Hypothalamus (tissue), 51 donors: ENCODE measurements around the gene DMRTC2.

Source experiments
- DNase-seq, 51 donors: peaks; one replicate each; lab custom pipeline; 2025; lab: John Stamatoyannopoulos, UW

The DMRTC2 gene

DNA sequence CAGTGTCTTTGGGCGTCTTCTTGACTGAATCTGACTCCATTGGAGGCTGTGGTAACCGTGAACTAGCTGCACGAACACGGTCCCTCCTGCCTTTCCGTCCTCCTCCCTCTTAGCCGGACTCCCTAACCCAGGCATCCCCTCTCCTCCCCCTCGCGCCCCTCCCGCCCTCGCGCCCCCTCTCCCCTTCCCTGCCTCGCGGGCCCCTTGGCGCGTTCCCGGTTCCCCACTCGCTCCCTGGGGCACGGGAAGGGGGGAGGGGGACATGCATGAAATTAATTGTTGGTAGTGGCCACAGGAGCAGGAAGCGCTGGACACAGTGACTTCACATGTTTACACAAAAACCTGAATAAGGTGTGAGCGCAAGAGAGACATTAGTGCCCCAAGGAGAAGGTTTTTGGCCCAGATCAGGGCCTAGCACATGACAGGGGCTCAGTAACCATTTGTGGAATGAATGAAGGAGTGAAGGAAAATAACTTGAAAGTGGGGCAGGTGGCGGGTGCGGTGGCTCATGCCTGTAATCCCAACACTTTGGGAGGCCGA is 279 bp downstream of the DMRTC2 start:
- DNase-seq, result no peak

DNA sequence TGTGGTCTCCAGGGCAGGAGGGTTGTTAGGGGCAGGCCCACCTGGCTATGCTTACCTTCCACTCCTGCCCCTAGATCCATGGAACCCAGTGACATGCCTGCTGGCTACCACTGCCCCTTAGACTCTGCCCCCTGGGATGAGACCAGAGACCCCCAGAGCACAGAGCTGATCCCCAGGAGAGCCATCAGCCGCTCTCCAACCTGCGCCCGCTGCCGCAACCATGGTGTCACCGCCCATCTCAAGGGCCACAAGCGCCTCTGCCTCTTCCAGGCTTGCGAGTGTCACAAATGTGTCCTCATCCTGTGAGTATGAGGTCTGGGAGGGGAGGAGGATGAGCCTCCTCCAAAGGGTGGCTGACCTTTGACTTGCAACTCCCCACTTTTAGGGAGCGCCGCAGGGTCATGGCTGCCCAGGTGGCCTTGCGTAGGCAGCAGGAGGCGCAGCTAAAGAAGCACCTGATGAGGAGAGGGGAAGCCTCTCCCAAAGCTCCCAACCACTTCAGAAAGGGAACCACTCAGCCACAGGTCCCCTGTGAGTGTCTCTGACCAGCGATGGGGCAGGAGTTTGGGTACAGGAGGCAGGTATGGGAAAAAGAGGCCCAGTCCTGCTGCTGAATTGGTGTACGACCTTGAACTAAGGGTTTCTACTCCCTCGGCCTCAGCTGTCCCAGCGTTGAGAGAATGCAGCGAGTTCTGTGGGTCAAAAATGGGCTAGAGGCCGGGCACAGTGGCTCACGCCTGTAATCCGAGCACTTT is 2.7 kb downstream of the DMRTC2 start:
- no peak for DNase-seq

DNA sequence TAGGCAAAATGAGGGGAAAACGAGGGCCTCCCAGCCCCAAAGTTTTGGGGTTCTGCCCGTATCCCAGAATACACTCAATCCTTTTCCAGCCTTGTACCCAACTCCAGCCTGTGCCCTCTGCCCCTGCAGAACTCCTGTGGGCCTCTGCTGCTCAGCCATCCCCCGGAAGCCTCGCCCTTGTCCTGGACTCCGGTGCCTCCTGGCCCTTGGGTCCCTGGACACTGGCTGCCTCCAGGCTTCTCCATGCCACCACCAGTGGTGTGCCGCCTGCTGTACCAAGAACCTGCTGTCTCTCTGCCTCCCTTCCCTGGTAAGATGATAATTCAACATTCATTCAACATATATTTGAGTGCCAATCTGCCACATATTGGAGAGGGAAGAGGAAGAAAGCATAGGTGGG is 3.8 kb downstream of the DMRTC2 start:
- DNase-seq, result no peak

DNA sequence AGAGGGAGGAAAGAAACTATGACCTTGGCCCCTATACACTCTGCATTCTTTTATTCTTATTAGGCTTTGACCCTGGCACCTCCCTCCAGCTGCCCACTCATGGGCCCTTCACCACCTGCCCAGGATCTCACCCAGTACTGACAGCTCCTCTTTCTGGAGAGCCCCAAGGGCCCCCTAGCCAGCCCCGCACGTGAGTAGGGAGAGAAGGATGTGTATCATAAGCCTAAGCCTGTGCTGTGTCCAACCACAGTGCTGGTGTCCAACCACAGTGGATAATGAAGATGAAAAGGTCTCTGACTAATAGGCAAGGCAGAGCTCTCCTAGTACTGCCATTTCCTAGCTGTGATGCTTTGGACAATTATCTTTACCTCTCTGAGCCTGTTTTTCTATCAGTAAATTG is 4.2 kb downstream of the DMRTC2 start:
- DNase-seq, result no peak

- no peak for DNase-seq
These were observed 5.5 kb downstream of the DMRTC2 start for GRCh38 chr19:41850381-41850780.

DNA sequence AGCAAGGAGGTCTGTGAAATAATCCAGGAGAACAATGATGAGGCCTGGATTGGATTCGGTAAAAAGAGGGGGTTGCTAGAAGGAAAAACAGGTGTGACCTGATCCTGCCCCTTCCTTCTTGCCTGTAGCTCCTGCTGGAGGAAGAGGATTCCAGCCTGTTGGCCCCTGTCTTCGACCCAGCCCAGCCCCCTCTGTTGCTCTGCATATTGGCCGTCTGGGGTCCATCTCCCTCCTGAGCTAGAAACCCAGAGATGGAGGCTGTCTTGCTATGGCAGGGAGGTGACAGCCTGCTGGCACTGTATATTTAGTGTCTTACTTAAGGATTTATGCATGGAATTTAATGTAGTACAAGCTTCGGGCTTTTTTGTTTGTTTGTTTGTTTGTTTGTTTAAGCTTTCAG is 6.6 kb downstream of the DMRTC2 start:
- no peak for DNase-seq

GRCh38 chr19:41853344-41853743 is 8.5 kb downstream of the DMRTC2 start:
- DNase-seq, result no peak

DNA sequence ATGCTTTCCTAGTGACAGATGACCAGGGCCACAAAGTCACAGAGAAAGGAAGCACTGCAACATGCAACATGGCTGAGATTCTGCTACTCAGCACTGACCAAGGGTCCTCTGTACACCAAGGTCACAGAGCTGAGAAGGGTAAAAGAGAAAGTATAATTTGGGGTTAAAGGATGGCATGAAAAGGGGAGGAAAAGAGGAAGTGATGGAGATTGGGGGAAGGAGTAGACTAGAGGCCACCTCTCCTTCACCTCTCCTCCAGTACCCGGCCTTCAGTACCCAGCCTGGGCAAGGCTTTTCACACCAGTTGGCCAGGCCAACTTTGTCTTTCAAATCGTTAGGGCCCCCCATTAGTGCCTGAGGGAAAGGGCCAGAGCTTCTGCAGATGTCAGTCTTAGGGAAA is 8.9 kb downstream of the DMRTC2 start:
- DNase-seq, result no peak

GRCh38 chr19:41859213-41859617 is 14.4 kb downstream of the DMRTC2 start:
- no peak for DNase-seq

DNA sequence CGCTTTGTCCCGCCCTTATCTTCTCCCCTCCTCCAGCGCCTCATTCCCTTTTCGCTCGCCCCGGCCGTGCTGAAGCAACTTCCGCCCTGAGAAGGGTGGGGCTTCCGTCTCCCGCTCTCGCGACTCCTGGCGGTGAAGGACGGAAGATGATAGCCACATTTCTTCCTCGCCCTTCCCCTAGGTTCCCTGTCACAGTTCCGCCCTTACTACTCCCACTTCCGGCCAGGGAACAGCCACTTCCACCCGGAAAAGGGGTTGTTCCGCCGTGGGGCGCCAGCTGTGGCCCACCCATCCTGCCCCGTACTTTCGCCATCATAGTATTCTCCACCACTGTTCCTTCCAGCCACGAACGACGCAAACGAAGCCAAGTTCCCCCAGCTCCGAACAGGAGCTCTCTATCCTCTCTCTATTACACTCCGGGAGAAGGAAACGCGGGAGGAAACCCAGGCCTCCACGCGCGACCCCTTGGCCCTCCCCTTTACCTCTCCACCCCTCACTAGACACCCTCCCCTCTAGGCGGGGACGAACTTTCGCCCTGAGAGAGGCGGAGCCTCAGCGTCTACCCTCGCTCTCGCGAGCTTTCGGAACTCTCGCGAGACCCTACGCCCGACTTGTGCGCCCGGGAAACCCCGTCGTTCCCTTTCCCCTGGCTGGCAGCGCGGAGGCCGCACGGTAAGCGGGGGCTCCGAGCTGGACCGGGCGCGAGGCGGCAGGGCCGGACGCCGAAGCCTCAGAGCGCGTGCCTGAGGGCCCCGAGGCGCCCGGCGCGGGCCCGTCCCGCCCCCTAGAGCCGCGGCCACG is 15.0 kb downstream of the DMRTC2 start, which contains the start of gene RPS19:
Gene RPS19 (plus strand): TSS at position 638 of the 801 bp plus-strand sequence. CDS start 520 bp downstream, outside the sequence.
- peak; percentile 82 to 100 (median 97) for DNase-seq

DNA sequence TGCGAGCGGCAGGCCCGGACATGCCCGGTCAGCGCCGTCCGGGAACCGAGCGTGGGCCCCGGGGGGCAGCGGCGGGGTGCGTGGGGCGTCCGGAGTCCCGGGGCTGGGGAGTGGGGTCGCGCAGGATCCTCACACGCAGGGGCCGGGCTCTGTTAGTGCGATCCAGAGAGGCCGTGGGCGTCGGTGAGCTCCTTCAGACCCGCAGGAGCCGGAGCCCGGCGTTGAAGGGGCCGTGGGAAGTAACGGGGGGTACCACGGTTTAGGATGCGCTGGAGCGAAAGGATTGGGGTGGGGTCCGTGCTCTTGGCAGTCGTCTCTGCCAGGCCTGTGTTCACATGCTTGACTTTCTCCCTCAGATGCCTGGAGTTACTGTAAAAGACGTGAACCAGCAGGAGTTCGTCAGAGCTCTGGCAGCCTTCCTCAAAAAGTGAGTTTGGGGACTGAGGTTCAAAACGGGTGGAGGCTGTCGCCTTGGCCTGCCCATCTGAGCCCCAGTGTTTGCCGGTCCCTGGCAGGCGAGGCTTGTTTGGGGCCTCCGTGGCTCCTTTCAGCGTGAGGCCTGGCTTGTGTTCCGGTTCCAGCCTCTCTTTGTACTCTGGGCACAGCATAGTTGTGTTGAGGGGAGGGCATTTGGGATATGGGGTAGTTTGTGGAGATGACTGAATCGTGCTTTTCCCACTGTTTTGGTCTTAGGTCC is 15.7 kb downstream of the DMRTC2 start:
- peak in 1 of 51 donors; percentile 9 for DNase-seq

GRCh38 chr19:41861116-41861768 is 16.4 kb downstream of the DMRTC2 start:
- DNase-seq, result no peak

DNA sequence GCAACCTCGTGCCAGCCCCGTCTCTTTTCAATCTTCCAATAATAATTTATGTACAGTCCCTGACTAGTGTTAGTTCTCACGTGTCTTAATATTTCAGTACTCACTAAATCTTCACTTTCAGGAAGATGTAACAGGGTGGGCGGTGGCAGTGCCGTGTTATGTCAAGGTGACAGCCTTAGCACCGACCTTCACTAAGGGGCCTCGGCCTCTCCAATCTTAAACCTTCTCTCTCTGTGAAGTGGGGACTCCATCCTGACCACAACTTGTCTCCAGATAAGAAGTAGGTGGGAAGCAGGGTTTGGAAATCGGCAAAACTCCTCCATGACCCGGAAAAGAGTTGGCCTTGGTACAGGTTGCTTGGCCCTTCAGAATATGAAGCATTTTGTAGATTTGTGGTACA is 17.0 kb downstream of the DMRTC2 start:
- DNase-seq, result no peak

DNA sequence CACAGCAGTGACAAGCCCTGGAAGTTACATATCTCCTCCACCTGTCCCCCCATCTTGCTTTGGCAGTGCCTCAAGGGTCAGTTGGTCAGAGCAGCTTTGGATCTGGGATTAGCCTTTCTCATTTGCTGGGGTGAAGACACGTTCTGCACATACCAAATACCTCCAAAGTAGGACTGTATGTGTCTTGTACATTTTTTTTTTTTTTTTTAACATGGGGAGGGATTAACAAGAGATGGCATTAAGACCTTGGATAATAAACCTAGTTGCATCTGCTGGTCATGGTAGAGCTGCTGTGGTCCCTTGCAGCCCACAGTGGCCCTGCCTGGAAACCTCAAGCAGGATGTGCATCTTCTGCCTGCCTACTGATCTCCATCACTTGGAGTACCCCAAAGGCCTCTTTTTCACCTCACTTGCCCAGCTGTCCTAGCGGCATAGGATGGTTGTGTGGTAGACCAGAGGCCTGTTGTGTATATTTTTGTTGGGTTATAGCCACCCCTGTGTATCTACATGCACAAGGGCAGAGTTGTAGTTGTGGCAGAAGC is 17.7 kb downstream of the DMRTC2 start:
- DNase-seq, result no peak

- no peak for DNase-seq
These were observed 18.5 kb downstream of the DMRTC2 start for GRCh38 chr19:41863209-41863931.

- DNase-seq, result no peak
These were observed 19.5 kb downstream of the DMRTC2 start for GRCh38 chr19:41864374-41864773.

GRCh38 chr19:41866284-41866683 is 21.4 kb downstream of the DMRTC2 start:
- no peak for DNase-seq

DNA sequence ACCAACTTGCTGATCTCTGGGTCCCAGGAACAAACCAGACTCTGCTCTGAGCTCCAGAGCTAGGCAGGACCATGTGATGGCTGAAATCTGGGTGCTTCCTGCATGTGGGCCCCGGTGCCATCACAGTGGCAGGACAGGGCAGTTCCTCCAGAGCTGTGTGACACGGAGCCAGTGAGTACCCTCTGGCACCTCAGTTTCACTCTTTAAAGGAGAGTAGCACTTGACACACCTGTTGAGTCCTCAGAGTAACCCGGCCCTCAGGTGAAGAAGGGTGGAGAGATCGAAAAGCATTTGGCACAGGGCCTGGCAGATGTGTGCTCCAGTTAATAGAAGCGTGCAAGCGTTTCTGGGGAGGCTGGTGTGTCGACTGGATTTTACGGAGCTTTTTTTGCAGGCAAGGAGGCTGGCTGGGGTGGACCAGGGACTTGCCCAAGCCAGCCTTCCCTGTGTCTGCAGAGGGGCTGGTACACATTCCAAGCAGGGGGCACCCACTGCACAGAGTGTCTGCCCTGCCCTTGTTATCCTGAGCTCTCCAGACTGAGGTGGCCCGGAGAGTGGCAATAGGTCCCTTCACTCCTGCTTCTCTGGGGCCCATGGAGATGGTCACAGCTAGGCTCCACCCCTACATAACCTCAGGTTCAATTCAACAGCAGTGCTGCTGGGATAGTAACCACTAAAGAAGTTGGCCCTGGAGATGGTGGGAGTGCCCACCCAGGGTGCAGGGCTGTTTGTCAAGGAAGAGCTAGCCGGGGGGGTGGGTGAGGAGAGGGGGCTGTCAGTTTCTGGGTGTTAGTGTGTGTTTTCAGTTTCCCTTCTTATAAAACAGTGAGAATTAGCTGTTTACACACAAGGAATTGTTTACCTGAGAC is 23.5 kb downstream of the DMRTC2 start:
- DNase-seq, result no peak

- DNase-seq, result no peak
These were observed 24.1 kb downstream of the DMRTC2 start for GRCh38 chr19:41868989-41869300.
